Nephron progenitor cell (in vitro differentiated cells): ENCODE measurements around the gene ANAPC10.
A peak's percentile ranks its signal among the peaks of the same experiment; 100 is the strongest.

ENCODE experiments used
- DNase-seq: peaks from one replicate; pipeline ENCODE4 v3.0.0; 2021
- H3K27ac Mint-ChIP-seq: 2 replicates; pipeline ENCODE4 v1.8.0; 2021; ENCODE audit warnings: mild to moderate bottlenecking, moderate library complexity, mixed read lengths
- H3K27me3 Mint-ChIP-seq: 2 replicates; pipeline ENCODE4 v1.8.0; 2021; ENCODE audit warnings: mild to moderate bottlenecking, low read depth, mixed read lengths; ENCODE audit not compliant: poor library complexity
- H3K36me3 Mint-ChIP-seq: 2 replicates; pipeline ENCODE4 v1.8.0; 2021; ENCODE audit warnings: low read depth, mixed read lengths
- H3K4me1 Mint-ChIP-seq: 2 replicates; pipeline ENCODE4 v1.8.0; 2021; ENCODE audit warnings: mixed read lengths
- H3K4me3 Mint-ChIP-seq: 2 replicates; pipeline ENCODE4 v1.8.0; 2021; ENCODE audit warnings: mild to moderate bottlenecking, moderate library complexity, mixed read lengths
- H3K9me3 Mint-ChIP-seq: 2 replicates; pipeline ENCODE4 v1.8.0; 2021; ENCODE audit warnings: mild to moderate bottlenecking, moderate library complexity, mixed read lengths
- TF ChIP-seq, protein P1 (sequence below): fragments of 200-600 bp; sonication (generic); IDR thresholded peaks from 2 replicates; pipeline ENCODE4 v1.5.0; 2021; ENCODE audit warnings: antibody characterized with exemption

ANAPC10 gene

DNA sequence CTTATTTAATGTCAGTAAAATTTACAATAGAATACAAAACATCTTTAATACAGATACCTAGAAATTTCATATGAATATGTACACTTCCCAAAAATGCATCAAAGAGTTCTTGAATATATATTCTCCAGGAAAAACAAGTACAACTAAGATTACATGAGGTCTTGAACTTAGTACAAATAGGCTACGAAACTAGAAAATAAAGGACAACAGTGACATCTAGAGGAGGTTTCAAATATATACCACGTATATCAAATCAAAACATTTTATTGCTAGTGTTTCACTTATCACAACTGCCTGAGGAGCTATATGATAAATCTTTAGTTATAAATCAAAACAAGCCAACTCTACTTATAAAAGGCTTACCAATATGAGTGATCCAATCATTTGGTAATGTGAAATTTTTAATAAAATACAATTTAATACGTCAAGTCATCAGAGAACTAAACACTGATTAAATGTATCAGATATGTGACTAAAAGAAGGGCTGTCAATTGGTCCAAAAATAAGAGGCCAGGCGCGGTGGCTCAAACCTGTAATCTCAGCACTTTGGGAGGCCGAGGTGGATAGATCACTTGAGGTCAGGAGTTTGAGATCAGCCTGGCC, 36.6 kb downstream of the ANAPC10 start:
- no peak for DNase-seq
- TF ChIP-seq, protein P1, sequence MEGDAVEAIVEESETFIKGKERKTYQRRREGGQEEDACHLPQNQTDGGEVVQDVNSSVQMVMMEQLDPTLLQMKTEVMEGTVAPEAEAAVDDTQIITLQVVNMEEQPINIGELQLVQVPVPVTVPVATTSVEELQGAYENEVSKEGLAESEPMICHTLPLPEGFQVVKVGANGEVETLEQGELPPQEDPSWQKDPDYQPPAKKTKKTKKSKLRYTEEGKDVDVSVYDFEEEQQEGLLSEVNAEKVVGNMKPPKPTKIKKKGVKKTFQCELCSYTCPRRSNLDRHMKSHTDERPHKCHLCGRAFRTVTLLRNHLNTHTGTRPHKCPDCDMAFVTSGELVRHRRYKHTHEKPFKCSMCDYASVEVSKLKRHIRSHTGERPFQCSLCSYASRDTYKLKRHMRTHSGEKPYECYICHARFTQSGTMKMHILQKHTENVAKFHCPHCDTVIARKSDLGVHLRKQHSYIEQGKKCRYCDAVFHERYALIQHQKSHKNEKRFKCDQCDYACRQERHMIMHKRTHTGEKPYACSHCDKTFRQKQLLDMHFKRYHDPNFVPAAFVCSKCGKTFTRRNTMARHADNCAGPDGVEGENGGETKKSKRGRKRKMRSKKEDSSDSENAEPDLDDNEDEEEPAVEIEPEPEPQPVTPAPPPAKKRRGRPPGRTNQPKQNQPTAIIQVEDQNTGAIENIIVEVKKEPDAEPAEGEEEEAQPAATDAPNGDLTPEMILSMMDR: peak; percentile 50
- peaks cover 25% of the 10 kb centered on the region for H3K4me1 Mint-ChIP-seq
- no peak overlapping the region for H3K4me3 Mint-ChIP-seq
- H3K27ac Mint-ChIP-seq: no peak overlapping the region
- no peaks in the 10 kb centered on the region for H3K9me3 Mint-ChIP-seq
- no peaks in the 10 kb centered on the region for H3K27me3 Mint-ChIP-seq
- peaks cover 17% of the 10 kb centered on the region for H3K36me3 Mint-ChIP-seq

DNA sequence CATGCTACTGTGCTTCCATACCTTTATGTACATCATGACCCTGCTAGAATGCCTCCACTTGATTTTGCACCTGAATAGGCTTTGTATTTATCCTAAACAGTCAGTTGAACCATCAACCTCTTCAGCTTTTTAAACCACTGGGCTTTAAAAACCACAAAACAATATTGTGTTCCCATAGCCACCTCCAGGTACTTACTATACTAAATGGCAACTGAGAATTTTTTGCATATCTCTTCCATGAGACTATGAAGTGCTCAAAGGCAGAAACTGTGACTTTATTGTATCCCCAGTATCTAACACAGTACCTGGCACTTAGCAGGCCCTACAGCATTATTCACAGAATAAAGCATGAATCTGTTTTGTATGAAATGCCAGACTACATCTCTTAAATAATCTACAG, 39.7 kb downstream of the ANAPC10 start:
- Mint-ChIP-seq H3K4me1 (peaks cover 10% of the 10 kb centered on the region), H3K27me3 (no peaks in the 10 kb centered on the region), H3K4me3 (no peak overlapping the region), H3K27ac (no peak overlapping the region), H3K36me3 (peaks cover 17% of the 10 kb centered on the region), H3K9me3 (no peaks in the 10 kb centered on the region)
- no peak for DNase-seq
- TF ChIP-seq, protein P1: no peak

DNA sequence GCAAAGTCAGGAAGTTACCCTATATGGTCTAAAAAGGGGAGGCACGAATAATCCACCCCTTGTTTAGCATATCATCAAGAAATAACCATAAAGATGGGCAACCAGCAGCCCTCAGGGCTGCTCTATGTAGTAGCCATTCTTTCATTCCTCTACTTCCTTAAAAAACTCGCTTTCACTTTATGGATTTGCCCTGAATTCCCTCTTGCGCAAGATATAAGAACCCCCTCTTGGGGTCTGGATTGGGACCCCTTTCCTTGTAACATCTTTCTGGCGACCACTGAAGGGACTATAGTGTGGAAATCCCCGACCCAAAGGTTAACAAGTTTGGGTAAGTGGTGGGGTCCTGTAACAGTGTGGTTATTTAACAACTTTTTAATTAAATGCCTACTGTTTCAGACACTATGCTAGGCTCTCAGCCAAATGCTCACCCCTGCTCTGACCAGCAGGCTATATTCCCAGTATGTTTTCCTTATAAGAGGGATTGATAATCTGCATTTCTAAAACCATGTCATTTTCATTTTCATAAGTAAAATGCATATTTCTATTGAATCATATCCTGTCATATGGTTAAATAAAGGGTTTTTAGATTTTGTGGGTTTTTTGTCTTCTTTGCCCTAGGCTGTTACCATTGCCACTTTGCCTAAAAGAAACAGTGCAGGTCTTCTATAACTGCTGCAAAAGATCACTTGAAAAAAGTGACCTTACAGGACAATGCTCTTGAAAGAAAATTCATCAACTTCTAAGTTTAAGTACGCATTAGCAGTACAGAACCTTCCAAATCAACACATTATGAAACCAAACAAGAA, 41.5 kb downstream of the ANAPC10 start:
- TF ChIP-seq, protein P1: no peak
- no peak overlapping the region for H3K27ac Mint-ChIP-seq
- peaks cover 3% of the 10 kb centered on the region for H3K9me3 Mint-ChIP-seq
- peaks cover 10% of the 10 kb centered on the region for H3K4me1 Mint-ChIP-seq
- H3K36me3 Mint-ChIP-seq: peaks cover 14% of the 10 kb centered on the region
- H3K27me3 Mint-ChIP-seq: no peaks in the 10 kb centered on the region
- DNase-seq: no peak
- no peak overlapping the region for H3K4me3 Mint-ChIP-seq

DNA sequence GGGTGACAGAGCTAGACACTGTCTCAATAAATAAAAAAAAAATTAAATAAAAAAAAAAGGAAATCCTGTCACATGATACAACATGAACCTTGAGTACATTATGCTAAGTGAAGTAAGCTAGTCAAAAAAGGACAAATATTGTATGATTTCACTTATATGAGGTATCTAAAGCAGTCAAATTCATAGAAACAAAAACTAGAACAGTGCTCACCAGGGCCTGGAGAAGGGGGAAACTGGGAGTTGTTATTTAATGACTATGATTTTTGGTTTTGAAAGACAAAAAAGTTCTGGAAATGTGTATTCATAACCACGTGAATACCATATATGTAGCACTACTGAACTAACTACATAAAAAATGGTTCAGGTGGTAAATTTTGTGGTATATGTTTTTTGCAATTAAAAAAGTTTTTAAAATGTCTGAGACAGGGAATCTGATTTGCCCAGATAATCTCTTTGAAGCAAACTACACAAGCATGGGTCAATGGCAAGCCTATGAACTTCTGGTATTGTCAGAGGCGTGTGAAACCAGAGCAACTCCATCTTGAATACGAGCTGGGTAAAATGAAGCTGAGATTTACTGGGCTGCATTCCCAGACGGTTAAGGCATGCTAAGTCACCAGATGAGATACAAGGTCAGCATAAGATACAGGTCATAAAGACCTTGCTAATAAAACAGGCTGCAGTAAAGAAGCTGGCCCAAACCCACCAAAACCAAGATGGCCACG, 42.3 kb downstream of the ANAPC10 start:
- H3K4me3 Mint-ChIP-seq: no peak overlapping the region
- H3K9me3 Mint-ChIP-seq: peaks cover 3% of the 10 kb centered on the region
- DNase-seq: no peak
- no peak overlapping the region for H3K27ac Mint-ChIP-seq
- H3K36me3 Mint-ChIP-seq: peaks cover 23% of the 10 kb centered on the region
- TF ChIP-seq, protein P1: no peak
- peaks cover 10% of the 10 kb centered on the region for H3K4me1 Mint-ChIP-seq
- no peaks in the 10 kb centered on the region for H3K27me3 Mint-ChIP-seq

DNA sequence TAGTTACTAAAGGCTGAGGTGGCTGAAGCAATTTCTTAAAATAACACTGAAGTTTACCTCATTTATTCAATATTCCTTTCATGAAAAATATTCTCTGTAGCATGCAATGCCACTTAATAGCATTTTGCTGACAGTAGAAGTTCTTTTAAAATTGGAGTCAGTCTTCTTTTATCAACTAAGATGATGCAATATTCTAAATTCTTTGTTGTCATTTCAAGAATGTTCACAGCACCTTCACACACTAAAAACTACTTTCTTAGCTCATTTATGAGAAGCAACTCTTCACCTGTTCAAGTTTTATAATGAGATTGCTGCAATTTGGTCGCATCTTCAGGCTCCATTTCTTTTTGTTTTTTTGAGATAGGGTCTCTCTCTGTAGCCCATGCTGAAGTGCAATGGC, 48.8 kb downstream of the ANAPC10 start:
- DNase-seq: no peak
- H3K36me3 Mint-ChIP-seq: peaks cover 26% of the 10 kb centered on the region
- TF ChIP-seq, protein P1: no peak
- no peaks in the 10 kb centered on the region for H3K4me1 Mint-ChIP-seq
- H3K9me3 Mint-ChIP-seq: peaks cover 6% of the 10 kb centered on the region
- H3K27me3 Mint-ChIP-seq: no peaks in the 10 kb centered on the region
- peak overlapping the region; percentile 57 for H3K27ac Mint-ChIP-seq
- no peak overlapping the region for H3K4me3 Mint-ChIP-seq
